Measurements from ENCODE around the gene SYNE2.
"Not testable (repeated sequence)": the region's sequence is repeated elsewhere in the genome, so short reads cannot be mapped to it uniquely, and the experiment has no call there.

The SYNE2 gene, protein sequence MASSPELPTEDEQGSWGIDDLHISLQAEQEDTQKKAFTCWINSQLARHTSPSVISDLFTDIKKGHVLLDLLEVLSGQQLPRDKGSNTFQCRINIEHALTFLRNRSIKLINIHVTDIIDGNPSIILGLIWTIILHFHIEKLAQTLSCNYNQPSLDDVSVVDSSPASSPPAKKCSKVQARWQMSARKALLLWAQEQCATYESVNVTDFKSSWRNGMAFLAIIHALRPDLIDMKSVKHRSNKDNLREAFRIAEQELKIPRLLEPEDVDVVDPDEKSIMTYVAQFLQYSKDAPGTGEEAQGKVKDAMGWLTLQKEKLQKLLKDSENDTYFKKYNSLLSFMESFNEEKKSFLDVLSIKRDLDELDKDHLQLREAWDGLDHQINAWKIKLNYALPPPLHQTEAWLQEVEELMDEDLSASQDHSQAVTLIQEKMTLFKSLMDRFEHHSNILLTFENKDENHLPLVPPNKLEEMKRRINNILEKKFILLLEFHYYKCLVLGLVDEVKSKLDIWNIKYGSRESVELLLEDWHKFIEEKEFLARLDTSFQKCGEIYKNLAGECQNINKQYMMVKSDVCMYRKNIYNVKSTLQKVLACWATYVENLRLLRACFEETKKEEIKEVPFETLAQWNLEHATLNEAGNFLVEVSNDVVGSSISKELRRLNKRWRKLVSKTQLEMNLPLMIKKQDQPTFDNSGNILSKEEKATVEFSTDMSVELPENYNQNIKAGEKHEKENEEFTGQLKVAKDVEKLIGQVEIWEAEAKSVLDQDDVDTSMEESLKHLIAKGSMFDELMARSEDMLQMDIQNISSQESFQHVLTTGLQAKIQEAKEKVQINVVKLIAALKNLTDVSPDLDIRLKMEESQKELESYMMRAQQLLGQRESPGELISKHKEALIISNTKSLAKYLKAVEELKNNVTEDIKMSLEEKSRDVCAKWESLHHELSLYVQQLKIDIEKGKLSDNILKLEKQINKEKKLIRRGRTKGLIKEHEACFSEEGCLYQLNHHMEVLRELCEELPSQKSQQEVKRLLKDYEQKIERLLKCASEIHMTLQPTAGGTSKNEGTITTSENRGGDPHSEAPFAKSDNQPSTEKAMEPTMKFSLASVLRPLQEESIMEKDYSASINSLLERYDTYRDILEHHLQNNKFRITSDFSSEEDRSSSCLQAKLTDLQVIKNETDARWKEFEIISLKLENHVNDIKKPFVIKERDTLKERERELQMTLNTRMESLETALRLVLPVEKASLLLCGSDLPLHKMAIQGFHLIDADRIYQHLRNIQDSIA (N-terminal part only)

DNA sequence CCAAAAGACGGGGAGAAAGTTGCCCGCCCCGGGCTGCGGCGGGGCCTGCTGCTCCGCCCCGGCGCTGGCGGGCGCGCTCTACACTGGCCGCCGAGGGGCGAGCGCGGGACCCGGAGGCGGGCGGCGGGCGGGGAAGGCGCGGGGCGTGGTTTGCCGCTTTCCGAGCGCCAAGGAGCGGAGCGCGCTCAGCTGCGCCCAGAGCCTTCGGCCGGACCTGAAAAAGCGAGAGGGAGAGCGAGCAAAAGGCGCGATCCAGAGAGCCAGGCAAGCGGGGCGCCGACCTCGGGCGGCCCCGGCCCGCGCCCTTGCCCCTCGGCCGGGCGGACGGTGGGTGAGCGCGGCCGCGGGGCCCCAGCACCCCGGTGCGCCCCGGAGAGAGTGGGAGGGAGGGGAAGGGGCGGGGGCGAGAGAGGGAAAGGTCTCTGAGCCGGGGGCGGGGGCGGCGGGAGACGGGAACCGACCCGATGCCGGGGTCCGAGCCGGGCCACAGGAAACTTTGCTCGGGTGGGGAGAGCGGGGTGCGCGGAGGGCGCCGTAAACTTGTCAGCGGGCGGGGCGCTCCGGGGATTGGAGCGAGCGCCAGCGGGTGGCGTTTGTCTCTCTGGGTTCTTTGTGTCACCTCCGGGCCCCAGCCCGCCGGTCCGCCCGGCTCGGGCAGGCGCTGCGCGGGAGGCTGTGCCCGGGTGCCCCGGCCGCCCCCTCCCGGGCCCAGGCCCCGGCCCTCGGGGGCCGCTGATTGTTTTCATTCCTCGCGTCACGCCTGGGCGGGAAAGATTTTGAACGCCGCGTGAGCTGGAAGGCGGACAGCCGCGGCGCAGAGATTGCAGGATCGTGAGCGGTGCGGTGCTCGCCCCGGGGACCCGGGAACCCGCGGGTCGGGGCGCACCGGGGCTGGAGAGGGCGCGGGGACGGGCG, at the start of gene SYNE2:
Gene SYNE2, plus strand, starts transcription at position 188 of the 915 bp plus-strand sequence. CDS start 56,145 bp downstream, outside the sequence.
- peak; percentile 63 for DNase-seq

DNA sequence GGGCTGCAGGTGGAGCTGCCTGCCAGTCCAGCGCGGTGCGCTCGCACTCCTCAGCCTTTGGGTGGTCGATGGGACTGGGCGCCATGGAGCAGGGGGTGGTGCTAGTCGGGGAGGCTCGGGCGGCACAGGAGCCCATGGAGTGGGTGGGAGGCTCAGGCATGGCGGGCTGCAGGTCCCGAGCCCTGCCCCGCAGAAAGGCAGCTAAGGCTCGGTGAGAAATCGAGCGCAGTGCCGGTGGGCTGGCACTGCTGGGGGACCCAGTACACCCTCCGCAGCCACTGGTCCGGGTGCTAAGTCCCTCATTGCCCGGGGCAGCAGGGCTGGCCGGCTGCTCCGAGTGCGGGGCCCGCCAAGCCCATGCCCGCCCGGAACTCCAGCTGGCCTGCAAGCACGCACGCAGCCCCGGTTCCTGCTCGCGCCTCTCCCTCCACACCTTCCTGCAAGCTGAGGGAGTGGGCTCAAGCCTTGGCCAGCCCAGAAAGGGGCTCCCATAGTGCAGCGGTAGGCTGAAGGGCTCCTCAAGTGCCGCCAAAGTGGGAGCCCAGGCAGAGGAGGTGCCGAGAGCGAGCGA, 49.5 kb upstream of the SYNE2 start:
- not testable (repeated sequence) for DNase-seq

DNA sequence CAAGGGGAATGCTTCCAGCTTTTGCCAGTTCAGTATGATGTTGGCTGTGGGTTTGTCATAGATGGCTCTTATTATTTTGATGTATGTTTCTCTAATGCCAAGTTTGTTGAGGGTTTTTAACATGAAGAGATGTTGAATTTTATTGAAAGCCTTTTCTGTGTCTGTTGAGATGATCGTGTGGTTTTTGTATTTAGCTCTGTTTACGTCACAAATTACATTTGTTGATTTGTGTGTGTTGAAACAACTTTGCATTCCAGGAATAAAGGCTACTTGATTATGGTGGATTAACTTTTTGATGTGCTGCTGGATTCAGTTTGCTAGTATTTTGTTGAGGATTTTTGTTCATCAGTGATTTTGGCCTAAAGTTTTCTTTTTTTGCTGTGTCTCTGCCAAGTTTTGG, 46.7 kb upstream of the SYNE2 start:
- DNase-seq: not testable (repeated sequence)

DNA sequence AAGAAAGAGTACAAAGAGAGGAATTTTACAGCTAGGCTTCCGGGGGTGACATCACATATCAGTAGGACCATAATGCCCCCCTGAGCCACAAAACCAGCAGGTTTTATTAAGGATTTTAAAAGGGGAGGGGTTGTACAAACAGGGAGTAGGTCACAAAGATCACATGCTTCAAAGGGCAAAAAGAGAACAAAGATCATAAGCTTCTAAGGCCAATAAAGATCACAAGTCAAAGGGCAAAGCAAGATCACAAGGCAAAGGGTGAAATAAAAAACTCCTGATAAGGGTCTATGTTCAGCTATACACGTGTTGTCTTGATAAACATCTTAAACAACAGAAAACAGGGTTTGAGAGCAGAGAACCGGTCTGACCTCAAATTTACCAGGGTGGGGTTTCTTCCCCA, 41.1 kb upstream of the SYNE2 start:
- DNase-seq: not testable (repeated sequence)

DNA sequence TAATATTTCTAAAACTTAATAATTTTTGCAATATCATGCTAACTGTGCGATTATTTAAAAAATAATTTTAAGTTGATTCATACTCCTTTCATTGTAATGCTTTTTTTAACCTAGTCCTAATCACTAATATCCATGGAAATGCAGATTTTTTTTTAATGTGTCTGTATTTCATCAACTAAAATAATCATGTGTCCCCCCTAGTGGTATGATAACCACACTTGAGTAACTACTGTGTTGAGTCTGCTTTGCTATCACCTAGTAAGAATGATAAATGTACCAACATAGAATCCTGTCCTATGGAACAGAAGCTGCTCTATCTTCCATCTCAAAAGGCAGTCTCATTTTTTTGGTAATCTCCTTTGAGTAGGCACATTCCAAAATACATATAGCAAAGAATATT, 19.1 kb upstream of the SYNE2 start:
- no peak for DNase-seq

DNA sequence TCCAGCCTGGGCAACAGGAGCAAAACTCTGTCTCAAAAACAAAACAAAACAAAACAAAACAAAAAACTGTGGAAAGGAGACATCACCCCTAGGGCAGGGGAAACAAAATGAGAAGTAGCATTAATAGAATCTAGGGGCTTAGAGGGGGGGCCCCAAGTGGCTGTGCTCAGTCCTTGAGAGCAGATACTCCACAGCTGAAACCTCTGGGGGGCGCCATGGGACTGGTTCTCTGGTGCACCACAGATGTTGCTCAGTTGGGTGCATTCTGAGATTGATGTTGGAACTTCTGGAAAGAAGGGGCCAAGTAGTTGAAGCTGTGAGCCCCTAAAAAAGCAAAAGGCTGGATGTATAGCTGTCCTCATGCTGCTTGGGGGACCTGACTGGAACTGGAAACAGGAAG, 11.8 kb upstream of the SYNE2 start:
- DNase-seq: no peak

DNA sequence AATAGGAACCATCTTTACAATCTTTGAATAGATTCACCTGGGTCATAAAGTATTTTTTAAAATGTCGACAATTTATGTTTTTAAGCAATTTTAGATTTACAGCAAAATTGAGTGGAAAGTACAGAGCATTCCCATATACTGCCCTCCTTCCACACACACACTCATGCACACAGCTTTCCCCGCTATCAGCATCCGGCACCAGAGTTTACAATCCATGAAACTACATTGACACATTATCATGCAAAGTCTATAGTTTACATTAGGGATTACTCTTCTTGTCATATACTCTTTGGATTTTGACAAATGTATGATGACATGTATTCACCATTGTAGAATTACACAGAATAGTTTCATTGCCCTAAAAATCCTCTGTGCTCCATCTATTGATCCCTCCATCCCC, 9.0 kb upstream of the SYNE2 start:
- DNase-seq: no peak

DNA sequence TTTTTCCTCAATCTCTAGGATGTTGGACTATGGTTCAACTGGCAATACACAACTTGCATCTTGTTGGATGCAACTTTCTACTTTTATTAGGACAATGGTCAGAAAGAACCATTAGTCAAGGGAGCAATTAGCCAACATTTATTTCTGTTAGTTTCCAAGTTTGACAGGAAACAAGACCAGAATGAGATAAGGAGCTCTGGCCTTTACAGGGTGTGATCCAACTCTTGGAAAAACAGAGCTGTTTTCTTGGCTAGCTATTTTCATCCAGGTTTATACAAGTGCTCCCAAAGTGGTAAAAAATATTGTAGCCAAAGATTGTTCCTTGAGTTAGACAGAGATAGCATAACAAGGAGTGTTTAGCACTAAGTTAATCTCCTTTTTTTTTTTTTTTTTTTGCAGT, 3.9 kb upstream of the SYNE2 start:
- DNase-seq: no peak

DNA sequence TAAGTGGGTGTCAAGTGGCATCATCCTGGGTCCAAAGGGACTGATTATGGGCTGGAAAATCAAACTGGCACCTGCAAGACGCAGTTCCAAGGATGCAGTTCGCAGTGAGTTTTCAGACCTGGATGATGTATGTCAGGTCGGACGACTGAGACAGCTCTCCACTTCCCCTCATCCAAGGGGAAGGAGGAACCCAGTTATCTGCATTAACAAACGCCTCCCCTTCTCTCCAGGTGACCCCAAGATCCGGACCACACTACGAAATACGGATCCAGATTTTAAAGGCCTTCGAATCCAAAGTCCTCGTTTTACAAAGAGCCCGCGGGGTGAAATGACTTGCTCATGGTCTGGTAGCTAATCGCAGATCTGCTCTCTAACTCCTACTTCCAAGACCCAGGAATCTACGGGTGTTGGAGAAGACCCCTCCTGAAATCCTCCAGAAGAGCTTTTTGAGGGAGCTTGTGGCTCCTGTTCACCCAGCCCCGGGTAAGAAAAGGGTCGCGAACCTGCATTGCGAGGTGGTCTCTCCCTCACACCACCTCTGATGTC, 460 bp upstream of the SYNE2 start:
- peak; percentile 63 for DNase-seq

DNA sequence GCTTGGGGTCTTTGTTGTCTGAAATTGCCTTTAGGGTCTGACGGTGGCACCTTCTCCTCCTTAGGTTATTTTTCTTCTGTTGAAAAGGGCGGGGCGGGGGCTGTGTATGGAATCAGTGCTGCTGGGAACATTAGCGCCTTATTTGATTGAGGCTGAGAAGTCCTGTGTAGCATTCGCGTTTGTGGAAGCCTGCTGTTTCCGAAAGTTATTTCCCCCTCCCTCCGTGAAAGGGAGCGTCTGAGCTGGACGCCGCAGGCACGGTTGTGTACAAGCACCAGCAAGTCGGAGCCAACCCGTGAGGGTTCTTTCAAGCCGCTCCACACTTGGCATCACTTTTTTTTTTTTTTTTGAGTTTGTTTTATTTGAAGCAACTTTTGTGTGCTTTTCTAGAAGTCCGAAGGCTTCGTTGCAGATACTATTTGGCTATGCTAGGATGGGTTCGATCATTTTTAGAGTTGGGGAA, 1.1 kb downstream of the SYNE2 start:
- peak; percentile 60 for DNase-seq

DNA sequence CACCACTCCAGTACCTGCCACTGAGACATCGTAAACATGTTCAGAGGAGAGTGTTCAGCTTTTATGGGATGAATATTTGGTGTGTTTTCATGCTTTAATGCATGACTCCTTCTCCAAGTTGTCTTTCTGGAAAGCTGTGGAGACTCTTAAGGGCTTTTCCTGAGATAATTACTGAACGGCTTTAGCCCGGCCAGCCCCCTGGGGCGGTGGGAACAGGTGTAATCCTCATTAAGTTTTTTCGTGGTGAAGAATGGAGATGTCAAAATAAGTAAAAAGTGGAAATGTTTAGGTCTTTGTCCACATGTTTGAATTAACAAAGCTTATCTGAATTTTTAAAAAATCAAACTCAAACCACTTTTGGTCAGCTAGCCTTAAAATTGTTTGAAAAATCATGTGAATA, 1.5 kb downstream of the SYNE2 start:
- DNase-seq: no peak

DNA sequence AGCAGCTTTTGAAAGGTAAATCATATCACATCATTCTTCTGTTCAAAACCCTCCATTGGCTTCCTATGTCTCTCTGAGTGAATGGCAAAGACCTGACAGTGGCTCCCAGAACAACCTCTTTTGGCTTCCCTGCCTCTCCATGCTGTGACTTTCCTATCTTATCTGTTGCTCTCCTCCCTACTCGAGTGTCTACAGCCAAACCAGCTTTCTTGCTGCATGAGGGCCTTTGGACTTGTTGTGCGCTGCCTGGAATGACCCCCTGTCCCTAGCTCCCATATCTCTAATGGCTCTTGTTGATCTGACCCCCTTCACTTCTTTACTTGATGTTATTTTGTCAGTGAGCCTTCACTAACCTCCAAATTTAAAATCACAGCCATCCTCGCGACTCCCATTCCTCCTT, 2.5 kb downstream of the SYNE2 start:
- DNase-seq: no peak

DNA sequence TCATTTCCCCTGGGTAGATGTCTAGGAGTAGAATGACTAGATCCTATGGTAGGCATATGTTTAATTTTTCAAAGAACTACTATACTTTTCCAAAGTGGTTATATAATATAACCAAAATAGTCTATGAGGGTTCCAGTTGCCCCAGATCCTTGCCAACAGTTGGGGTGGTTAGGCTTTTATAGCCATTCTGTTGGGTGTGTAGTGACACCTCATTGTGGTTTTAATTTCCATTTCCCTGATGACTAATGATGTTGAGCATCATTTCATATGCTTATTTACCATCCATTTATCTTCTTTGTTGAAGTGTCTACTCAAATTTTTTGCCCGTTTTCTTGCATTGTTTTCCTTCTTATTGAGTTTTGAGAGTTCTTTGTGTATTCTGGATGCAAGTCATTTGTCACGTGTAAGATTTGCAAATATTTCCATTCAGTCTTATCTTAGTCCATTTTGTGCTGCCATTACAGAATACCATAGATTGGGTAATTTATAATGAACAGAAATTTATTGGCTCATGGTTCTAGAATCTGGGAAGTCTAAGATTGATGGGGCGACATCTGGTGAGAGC, 4.7 kb downstream of the SYNE2 start:
- no peak for DNase-seq

DNA sequence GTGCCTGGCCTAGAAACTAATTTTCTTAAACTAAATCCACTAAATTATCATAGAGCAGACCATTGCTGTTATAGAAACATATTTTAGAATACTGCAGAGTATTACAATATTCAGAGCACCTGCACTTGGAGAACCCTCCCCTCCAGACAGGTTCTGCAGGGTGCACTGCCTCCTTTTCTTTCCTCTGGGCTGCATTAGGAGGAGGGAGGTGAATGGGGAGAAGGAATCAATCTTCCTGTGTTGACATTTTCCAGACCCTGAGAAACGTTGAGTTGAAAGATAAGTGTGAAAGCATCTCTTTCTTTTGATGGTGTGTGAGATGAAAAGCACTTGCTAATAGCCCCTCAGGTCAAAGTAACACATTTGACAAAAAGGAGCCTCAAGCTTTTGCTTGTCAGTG, 7.3 kb downstream of the SYNE2 start:
- DNase-seq: no peak

DNA sequence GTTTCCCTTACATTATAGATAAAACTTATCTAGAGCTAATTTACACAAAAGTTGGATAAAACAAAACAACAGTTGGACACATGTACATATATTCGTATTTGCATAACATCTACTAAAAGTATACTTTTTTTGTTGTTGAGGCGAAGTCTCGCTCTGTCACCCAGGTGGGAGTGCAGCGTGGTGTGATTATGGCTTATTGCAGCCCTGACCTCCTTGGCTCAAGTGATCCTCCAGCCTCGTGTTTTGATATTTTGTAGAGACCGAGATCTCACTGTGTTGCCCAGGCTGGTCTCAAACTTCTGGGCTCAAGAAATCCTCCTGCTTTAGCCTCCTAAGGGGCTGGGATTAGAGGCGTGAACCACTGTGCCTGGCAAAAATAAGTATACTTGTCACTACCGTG, 9.4 kb downstream of the SYNE2 start:
- no peak for DNase-seq

DNA sequence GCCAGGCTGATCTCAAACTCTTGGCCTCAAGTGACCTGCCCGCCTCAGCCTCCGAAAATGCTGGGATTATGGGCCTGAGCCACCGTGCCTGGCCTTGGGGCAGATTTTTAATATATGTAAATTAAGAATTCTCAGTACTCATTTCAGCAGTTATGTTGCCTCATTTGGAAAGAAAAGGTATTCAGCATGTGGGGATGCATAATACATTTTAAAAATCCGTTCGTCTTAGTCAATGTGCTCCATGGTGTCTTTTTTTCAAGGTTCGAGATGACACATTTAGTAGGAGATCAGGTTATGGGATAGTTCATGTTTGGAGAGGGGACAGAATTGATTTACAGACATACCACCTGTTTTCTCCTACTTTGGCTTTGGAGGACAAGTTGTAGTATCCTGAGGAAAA, 10.2 kb downstream of the SYNE2 start:
- DNase-seq: no peak

DNA sequence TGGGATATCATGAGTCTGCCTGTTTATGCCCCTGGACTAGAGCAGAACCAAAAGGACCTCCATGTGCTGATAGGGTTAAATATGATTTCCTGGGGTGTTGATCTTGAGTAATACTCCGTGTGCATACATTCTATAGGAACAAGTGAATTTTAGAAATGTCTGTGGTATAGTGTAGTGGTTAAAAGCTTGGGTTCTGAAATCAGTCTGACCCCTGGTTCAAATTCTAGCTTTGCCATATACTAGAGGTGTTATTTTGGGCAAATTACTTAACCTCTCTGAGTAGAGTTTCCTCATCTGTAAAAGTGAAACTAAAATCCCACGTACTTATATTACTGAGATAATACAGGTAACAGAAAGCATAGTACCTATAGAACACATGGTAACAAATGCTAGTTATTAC, 12.0 kb downstream of the SYNE2 start:
- DNase-seq: not testable (repeated sequence)

DNA sequence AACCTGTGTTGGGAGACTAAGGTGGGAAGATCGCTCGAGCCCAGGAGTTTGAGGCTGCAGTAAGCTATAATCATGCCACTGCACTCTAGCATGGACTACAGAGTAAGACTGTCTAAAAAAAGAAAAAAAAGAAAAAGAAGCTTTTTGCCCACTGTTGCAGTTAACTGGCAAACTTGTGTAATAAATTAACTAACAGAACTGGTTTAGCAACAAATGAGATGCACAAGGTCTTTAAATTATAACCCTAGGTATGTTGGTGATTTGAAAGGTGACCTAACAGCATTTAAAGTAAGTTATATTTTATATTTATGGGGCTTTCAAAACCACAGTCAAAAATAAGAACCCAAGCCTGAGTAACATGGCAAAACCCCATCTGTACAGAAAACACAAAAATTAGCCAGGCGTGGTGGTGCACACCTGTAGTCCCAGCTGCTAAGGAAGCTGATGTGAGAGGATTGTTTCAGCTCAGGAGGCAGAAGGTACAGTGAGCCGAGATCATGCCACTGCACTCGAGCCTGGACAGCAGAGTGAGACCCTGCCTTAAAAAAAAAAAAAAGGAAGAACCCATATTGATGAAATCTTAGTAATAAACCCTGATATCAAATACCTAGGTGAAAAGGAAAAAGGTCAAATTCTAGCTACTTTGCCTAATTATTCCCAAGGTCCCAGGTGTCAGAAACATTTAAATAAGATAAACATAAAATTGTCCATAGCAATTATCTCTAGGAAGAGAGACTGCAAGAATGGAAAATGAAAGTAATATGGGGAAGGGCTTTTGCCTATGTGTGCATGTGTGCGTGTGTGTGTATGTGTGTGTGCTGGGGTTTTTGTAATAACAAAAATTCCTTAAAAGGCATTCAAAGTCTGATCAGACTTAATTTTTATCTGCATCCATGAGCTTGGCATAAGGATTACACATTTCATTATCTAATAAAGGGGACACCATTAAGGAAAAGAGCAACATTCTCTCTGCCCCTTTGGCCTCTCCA, 15.4 kb downstream of the SYNE2 start:
- DNase-seq: no peak

DNA sequence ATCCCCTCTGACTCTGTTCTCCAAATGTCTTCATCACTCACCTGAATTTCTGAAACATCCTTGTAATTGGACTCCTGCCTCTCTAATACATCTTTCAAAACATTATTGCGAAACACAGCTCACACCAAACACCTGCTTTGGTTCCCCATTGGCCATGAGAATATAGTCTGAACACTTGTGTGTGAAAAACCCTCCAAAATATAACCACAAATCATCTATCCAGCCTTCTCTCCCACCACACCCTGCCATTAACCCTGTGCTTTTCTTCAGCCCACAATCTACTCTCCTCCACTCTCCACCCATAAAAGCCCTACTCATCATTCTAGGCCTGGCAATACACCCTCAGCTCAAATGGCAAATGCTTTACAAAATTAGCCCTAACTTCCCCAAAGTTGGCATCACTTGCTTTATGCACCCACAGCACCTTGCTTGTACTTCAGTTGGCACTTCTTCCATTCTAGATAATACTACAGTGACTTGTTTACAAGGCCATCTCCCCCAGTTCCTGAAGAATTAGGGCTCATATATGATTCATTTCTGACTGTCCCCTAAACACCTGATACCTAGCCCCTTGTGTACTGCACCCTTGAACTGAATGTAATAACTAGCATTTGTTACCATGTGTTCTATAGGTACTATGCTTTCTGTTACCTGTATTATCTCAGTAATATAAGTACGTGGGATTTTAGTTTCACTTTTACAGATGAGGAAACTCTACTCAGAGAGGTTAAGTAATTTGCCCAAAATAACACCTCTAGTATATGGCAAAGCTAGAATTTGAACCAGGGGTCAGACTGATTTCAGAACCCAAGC, 17.3 kb downstream of the SYNE2 start:
- peak; percentile 12 for DNase-seq

All from NCI-H748 treated with DMSO at 0.1 percent for 48 hours (cell line).